Measurements from ENCODE around the gene USP6NL. TPM values are rescaled to one million over a fixed set of nuclear protein-coding genes. Genes with fewer than 3 reads are reported as not detected.

The USP6NL gene
- polyA plus RNA-seq, 3 donors, result 5.5 to 7.7 (median 6.7) TPM

GRCh38 chr10:11579885-11580284 lies 31.6 kb downstream of the USP6NL start:
- Histone ChIP-seq H3K4me1 (ENCODE audit: control insufficient read depth in 1 of 2, insufficient read depth in 2 of 2, low read length in 2 of 2) (peaks cover 0 to 6% of the 10 kb centered on the region in 2 donors), H3K4me2 (replicated peaks; ENCODE audit: extremely low read depth, low read length, poor library complexity, severe bottlenecking) (no peak overlapping the region), H3K4me3 (replicated peaks in 1 of 3; ENCODE audit: low read depth in 2 of 3, low read length in 3 of 3) (no peak overlapping the region), H3K36me3 (replicated peaks in 1 of 2; ENCODE audit: control insufficient read depth in 1 of 2, insufficient read depth in 2 of 2, low read length in 2 of 2) (no peaks in the 10 kb centered on the region), H2AFZ (ENCODE audit: insufficient read depth, low read depth, low read length, poor library complexity, severe bottlenecking) (no peak overlapping the region), H4K20me1 (ENCODE audit: insufficient read depth, low read length) (no peaks in the 10 kb centered on the region), H3K79me2 (ENCODE audit: insufficient read depth, low read length) (peaks cover 49% of the 10 kb centered on the region), H3K9ac (ENCODE audit: insufficient read depth, low read length, poor library complexity, severe bottlenecking) (no peak overlapping the region), H3K27me3 (ENCODE audit: control insufficient read depth in 2 of 2, insufficient read depth in 2 of 2, low read length in 2 of 2) (no peaks in the 10 kb centered on the region), H3K27ac (ENCODE audit: low read depth in 1 of 2, low read length in 2 of 2) (no peak overlapping the region), H3K9me3 (replicated peaks in 1 of 2; ENCODE audit: control insufficient read depth in 1 of 2, insufficient read depth in 1 of 2, low read length in 2 of 2) (no peaks in the 10 kb centered on the region)
- peaks cover 24% of the 10 kb centered on the region for H3K4me1 Mint-ChIP-seq
- no peak overlapping the region for H3K4me3 Mint-ChIP-seq
- no peak for TF ChIP-seq CTCF (IDR thresholded peaks at IDR 0.05)
- H3K27ac Mint-ChIP-seq, result no peak overlapping the region
- peaks cover 0 to 5% (median 2%) of the 10 kb centered on the region in 7 donors for H3K9me3 Mint-ChIP-seq
- no CpG with 5 or more reads among the region's 6 CpGs for WGBS (ENCODE audit: insufficient coverage)
- peaks cover 0 to 2% (median 1%) of the 10 kb centered on the region in 3 donors for H3K27me3 Mint-ChIP-seq (ENCODE audit: low read depth in 3 of 3)
- intact Hi-C loops (cut with micrococcal nuclease), result loop anchor here in 1 of 2 donors (5.0 kb wide), 1 partner anchor 33 kb away; no protein-coding TSS in a partner anchor
- no peak for DNase-seq
- no peaks in the 10 kb centered on the region for H3K36me3 Mint-ChIP-seq

GRCh38 chr10:11578802-11579255 lies 32.6 kb downstream of the USP6NL start:
- no peak overlapping the region for H3K4me3 Mint-ChIP-seq
- H3K4me1 Mint-ChIP-seq, result peaks cover 33% of the 10 kb centered on the region
- no CpG with 5 or more reads among the region's 2 CpGs for WGBS (ENCODE audit: insufficient coverage)

More at GRCh38 chr10:11578802-11579255, 32.6 kb downstream of the USP6NL start:
- H3K27me3 Mint-ChIP-seq (ENCODE audit: low read depth in 3 of 3), result peaks cover 0 to 2% (median 1%) of the 10 kb centered on the region in 3 donors
- no peak for TF ChIP-seq CTCF (IDR thresholded peaks at IDR 0.05)
- Histone ChIP-seq H3K36me3 (replicated peaks in 1 of 2; ENCODE audit: control insufficient read depth in 1 of 2, insufficient read depth in 2 of 2, low read length in 2 of 2) (no peaks in the 10 kb centered on the region), H4K20me1 (ENCODE audit: insufficient read depth, low read length) (no peaks in the 10 kb centered on the region), H3K4me3 (replicated peaks in 1 of 3; ENCODE audit: low read depth in 2 of 3, low read length in 3 of 3) (no peak overlapping the region), H3K9ac (ENCODE audit: insufficient read depth, low read length, poor library complexity, severe bottlenecking) (no peak overlapping the region), H3K4me1 (ENCODE audit: control insufficient read depth in 1 of 2, insufficient read depth in 2 of 2, low read length in 2 of 2) (peaks cover 4 to 10% of the 10 kb centered on the region in 2 donors), H3K4me2 (replicated peaks; ENCODE audit: extremely low read depth, low read length, poor library complexity, severe bottlenecking) (no peak overlapping the region), H3K27ac (ENCODE audit: low read depth in 1 of 2, low read length in 2 of 2) (no peak overlapping the region), H2AFZ (ENCODE audit: insufficient read depth, low read depth, low read length, poor library complexity, severe bottlenecking) (no peak overlapping the region), H3K9me3 (replicated peaks in 1 of 2; ENCODE audit: control insufficient read depth in 1 of 2, insufficient read depth in 1 of 2, low read length in 2 of 2) (no peaks in the 10 kb centered on the region), H3K27me3 (ENCODE audit: control insufficient read depth in 2 of 2, insufficient read depth in 2 of 2, low read length in 2 of 2) (no peaks in the 10 kb centered on the region), H3K79me2 (ENCODE audit: insufficient read depth, low read length) (peaks cover 42% of the 10 kb centered on the region)
- no peaks in the 10 kb centered on the region for H3K36me3 Mint-ChIP-seq
- H3K9me3 Mint-ChIP-seq, result peaks cover 0 to 5% (median 0%) of the 10 kb centered on the region in 7 donors
- no peak overlapping the region for H3K27ac Mint-ChIP-seq
- DNase-seq, result no peak
- intact Hi-C loops (cut with micrococcal nuclease), result no loop called here

Data from CD14-positive monocyte (primary cell).